GM12878 (cell line): ENCODE measurements around the gene OVCA2. TPM values are rescaled to one million over a fixed set of nuclear protein-coding genes. Genes with fewer than 3 reads are reported as not detected.

Source experiments
- ATAC-seq: fragments of 200-7000 bp; cut with Tn5 transposase; 3 replicates; pipeline ENCODE4 v1.9.1; 2020; ENCODE audit warnings: mild to moderate bottlenecking, moderate library complexity
- BruUV-seq: library from RNA; stranded (reverse); fragments of 400-500 nt; replicated peaks from 2 replicates; lab custom pipeline; 2021; lab: Mats Ljungman, UMichigan
- CTCF ChIA-PET: fragments of 300-600 bp; sonication (Branson Sonifier 250); formaldehyde crosslinking; extraction: SDS; loops from one replicate; lab custom pipeline; 2021; ENCODE audit warnings: inconsistent platforms; lab: Yijun Ruan, JAX
- POLR2A ChIA-PET: fragments of 350-600 bp; formaldehyde crosslinking; extraction: SDS; loops from one replicate; lab custom pipeline; 2021; ENCODE audit warnings: inconsistent platforms; lab: Charles Lee
- RAD21 ChIA-PET: fragments of 300-600 bp; sonication (Branson Sonifier 250); formaldehyde crosslinking; loops from one replicate; lab custom pipeline; 2023; ENCODE audit warnings: antibody characterized with exemption; ENCODE audit not compliant: unreplicated experiment; lab: Charles Lee
- SMC1A ChIA-PET: fragments of 300-600 bp; sonication (Branson Sonifier 250); formaldehyde crosslinking; loops from one replicate; lab custom pipeline; 2023; ENCODE audit not compliant: unreplicated experiment, uncharacterized antibody; lab: Charles Lee
- DNase-seq: peaks from one replicate; pipeline ENCODE4 v3.0.0-alpha.2; 2011; ENCODE audit warnings: low read depth, low spot score
- FAIRE-seq: peaks from 3 replicates; lab custom pipeline; 2011; peaks lifted over from hg19 to GRCh38; lab: Jason Lieb, UNC
- H2AFZ ChIP-seq: 2 replicates; pipeline ENCODE4 v1.6.0; 2011; ENCODE audit warnings: low read depth, low read length, control low read depth; ENCODE audit not compliant: control insufficient read depth
- H3K27ac ChIP-seq: 2 replicates; pipeline ENCODE4 v1.5.1; 2011; ENCODE audit warnings: control low read depth; ENCODE audit not compliant: control insufficient read depth, insufficient read depth
- H3K27me3 ChIP-seq, 2 experiments: replicated peaks in 1 of 2; 2 replicates each; pipeline versions ENCODE4 v1.6.0 to v1.6.1; 2011; ENCODE audit warnings: low read length in 1 of 2; ENCODE audit not compliant: control insufficient read depth in 2 of 2, insufficient read depth in 2 of 2
- H3K36me3 ChIP-seq, 2 experiments: 2 replicates each; pipeline ENCODE4 v1.5.1; 2011; ENCODE audit warnings: low read length in 1 of 2; ENCODE audit not compliant: control insufficient read depth in 2 of 2, insufficient read depth in 2 of 2
- H3K4me1 ChIP-seq: 2 replicates; pipeline ENCODE4 v1.6.1; 2011; ENCODE audit warnings: mild to moderate bottlenecking, low read length, moderate library complexity, mixed read lengths; ENCODE audit not compliant: control insufficient read depth, insufficient read depth
- H3K4me2 ChIP-seq: 2 replicates; pipeline ENCODE4 v1.6.0; 2011; ENCODE audit warnings: control low read depth; ENCODE audit not compliant: control insufficient read depth, insufficient read depth
- H3K4me3 ChIP-seq: fragments of 200-600 bp; sonication (generic); 2 replicates; pipeline ENCODE4 v1.5.1; 2016
- H3K79me2 ChIP-seq: 2 replicates; pipeline ENCODE4 v1.6.0; 2011; ENCODE audit warnings: low read length; ENCODE audit not compliant: control insufficient read depth, insufficient read depth
- H3K9ac ChIP-seq: 2 replicates; pipeline ENCODE4 v1.8.0; 2011; ENCODE audit warnings: low read length, control low read depth, mixed read lengths; ENCODE audit not compliant: control insufficient read depth, insufficient read depth
- H3K9me3 ChIP-seq: replicated peaks from 3 replicates; pipeline ENCODE4 v1.5.1; 2011; ENCODE audit warnings: mild to moderate bottlenecking, low read length; ENCODE audit not compliant: control insufficient read depth, insufficient read depth
- H4K20me1 ChIP-seq: 2 replicates; pipeline ENCODE4 v1.6.0; 2011; ENCODE audit not compliant: control insufficient read depth, insufficient read depth
- CBX3 ChIP-seq: fragments of 200-600 bp; sonication (generic); IDR thresholded peaks from 2 replicates; pipeline ENCODE4 v1.6.1; 2016; ENCODE audit warnings: low read depth, borderline replicate concordance
- CTCF ChIP-seq, 3 experiments: IDR thresholded peaks in 2 of 3; conservative IDR thresholded peaks in 1 of 3; 2 replicates each; pipeline ENCODE4 v1.5.1; 2011; ENCODE audit warnings: low read depth in 3 of 3, low read length in 3 of 3, mild to moderate bottlenecking in 3 of 3, control low read depth in 2 of 3, moderate library complexity in 2 of 3, inconsistent platforms in 1 of 3, mixed read lengths in 1 of 3; ENCODE audit not compliant: control insufficient read depth in 2 of 3, insufficient read depth in 1 of 3; ENCODE audit errors: extremely low read depth in 1 of 3
- EED ChIP-seq: sonication (generic); IDR thresholded peaks from 2 replicates; pipeline ENCODE4 v1.6.1; 2016; ENCODE audit warnings: antibody characterized with exemption, low read depth
- EP300 ChIP-seq, 2 experiments: fragments of 150-350 bp in 1 of 2; IDR thresholded peaks; 2 replicates each; pipeline ENCODE4 v1.6.1; 2011 to 2012; ENCODE audit warnings: low read depth in 2 of 2, low read length in 2 of 2, borderline replicate concordance in 1 of 2, improper control_type of control experiment in 1 of 2, inconsistent platforms in 1 of 2; ENCODE audit not compliant: control insufficient read depth in 1 of 2
- ETV6 ChIP-seq, 2 experiments: fragments of 450-650 bp in 1 of 2; IDR thresholded peaks in 1 of 2; conservative IDR thresholded peaks in 1 of 2; 2 replicates each; pipeline ENCODE4 v1.6.1; 2014; ENCODE audit warnings: antibody characterized with exemption in 1 of 2, borderline replicate concordance in 1 of 2, low read depth in 1 of 2, mild to moderate bottlenecking in 1 of 2, moderate library complexity in 1 of 2
- FOS ChIP-seq: IDR thresholded peaks from 3 replicates; pipeline ENCODE4 v1.6.1; 2011; ENCODE audit warnings: borderline replicate concordance; ENCODE audit not compliant: insufficient read length; ENCODE audit errors: extremely low read depth
- HCFC1 ChIP-seq: fragments of 150-350 bp; IDR thresholded peaks from 2 replicates; pipeline ENCODE4 v1.6.1; 2014; ENCODE audit warnings: low read length
- IKZF1 ChIP-seq: fragments of 450-650 bp; conservative IDR thresholded peaks from 2 replicates; pipeline ENCODE4 v1.6.1; 2017; ENCODE audit warnings: antibody characterized with exemption, mild to moderate bottlenecking
- NFIC ChIP-seq: IDR thresholded peaks from 2 replicates; pipeline ENCODE4 v1.6.1; 2012; ENCODE audit warnings: low read depth, mild to moderate bottlenecking, inconsistent platforms, low read length, moderate library complexity
- NFXL1 ChIP-seq: fragments of 450-650 bp; IDR thresholded peaks from 2 replicates; pipeline ENCODE4 v1.6.1; 2017; ENCODE audit warnings: antibody characterized with exemption, mild to moderate bottlenecking, borderline replicate concordance
- PKNOX1 ChIP-seq: fragments of 450-650 bp; IDR thresholded peaks from 2 replicates; pipeline ENCODE4 v1.6.1; 2016; ENCODE audit warnings: mild to moderate bottlenecking
- POLR2A ChIP-seq: IDR thresholded peaks from 2 replicates; pipeline ENCODE4 v1.6.1; 2011; ENCODE audit warnings: low read depth, mild to moderate bottlenecking, low read length
- POU2F2 ChIP-seq: IDR thresholded peaks from 3 replicates; pipeline ENCODE4 v1.6.1; 2011; ENCODE audit warnings: low read depth, mild to moderate bottlenecking, low read length, borderline replicate concordance
- ZZZ3 ChIP-seq: IDR thresholded peaks from 2 replicates; pipeline ENCODE4 v1.6.1; 2011; ENCODE audit warnings: low read depth; ENCODE audit not compliant: control insufficient read depth, insufficient read length
- WGBS: methylation state at CpG from one replicate; pipeline ENCODE4 v1.1.6; 2016; ENCODE audit warnings: low lambda C conversion rate; ENCODE audit not compliant: insufficient replicate concordance, insufficient coverage; ENCODE audit errors: missing lambda C conversion rate; 5-methylcytosine and 5-hydroxymethylcytosine counted together
- in situ Hi-C: fragments of 300-500 bp; cut with MboI; formaldehyde crosslinking; loops from 9 replicates; pipeline ENCODE4 v1.14.3; 2018; ENCODE audit warnings: mixed read lengths
- intact Hi-C: fragments of 100-400 bp; cut with micrococcal nuclease; formaldehyde crosslinking; loops from one replicate; pipeline ENCODE4 v1.14.2; 2022; ENCODE audit not compliant: unreplicated experiment
- polyA plus RNA-seq, 11 experiments: library from polyadenylated mRNA; depleted of rRNA in 4 of 11; unstranded in 6 of 11; stranded (reverse) in 5 of 11; fragments of >200 nt; fragmentation: Nextera tagmentation in 4 of 11; fragmentation: Illumina TruSeq in 1 of 11; extraction: Ambion mirVana in 4 of 11; extraction: Trizol in 1 of 11; gene quantifications; 1 replicate in 1 of 11; 2 replicates in 10 of 11; pipeline versions ENCODE4 v1.2.1 to v1.2.3, GENCODE V29; 2011 to 2016; ENCODE audit warnings: inconsistent platforms in 2 of 11, missing spikeins in 2 of 11, low read depth in 1 of 11
- total RNA-seq, 4 experiments: library from RNA; depleted of rRNA in 3 of 4; stranded (reverse); fragments of >200 nt in 3 of 4; fragmentation: Illumina TruSeq in 1 of 4; extraction: Trizol in 1 of 4; gene quantifications; 2 replicates each; pipeline versions ENCODE4 v1.2.1 to v1.2.3, GENCODE V29; 2013 to 2021
- TF ChIP-seq, protein P1 (sequence below): IDR thresholded peaks from 2 replicates; pipeline ENCODE4 v1.6.1; 2011; ENCODE audit warnings: low read depth, mild to moderate bottlenecking, low read length, moderate library complexity, borderline replicate concordance; ENCODE audit errors: extremely low read depth
- TF ChIP-seq, protein P2 (sequence below): fragments of 450-650 bp; IDR thresholded peaks from 2 replicates; pipeline ENCODE4 v1.6.1; 2018; ENCODE audit warnings: borderline replicate concordance, mild to moderate bottlenecking; ENCODE audit not compliant: partially characterized antibody

OVCA2 gene
- total and polyA plus RNA-seq, 10 of the 15 experiments (the other 5 are each of a cell fraction or from before 2014, with no cell fraction given): 6.1 to 75.3 (median 40.7) TPM

GRCh38 chr17:2090804-2091534 lies 49.1 kb downstream of the OVCA2 start:
- Histone ChIP-seq H3K27ac (peak overlapping the region; percentile 93), H3K9ac (peak overlapping the region; percentile 68), H4K20me1 (no peaks in the 10 kb centered on the region), H3K4me1 (peaks cover 59% of the 10 kb centered on the region), H3K79me2 (peaks cover 16% of the 10 kb centered on the region), H3K9me3 (no peaks in the 10 kb centered on the region), H2AFZ (no peak overlapping the region), H3K4me2 (peak overlapping the region; percentile 86), H3K27me3 (no peaks in the 10 kb centered on the region), H3K4me3 (peak overlapping the region; percentile 63), H3K36me3 (peaks cover 2 to 4% of the 10 kb centered on the region in 2 experiments; a peak in 2 of 4 replicates)
- intact Hi-C loops (loop anchor here (5.0 kb wide), 1 partner anchor 34 kb away; the partner anchor contains the start of gene HIC1), in situ Hi-C loops (no loop called here)
- no TSS peak for BruUV-seq
- ChIA-PET POLR2A (interaction anchor here (0.8 to 10.8 kb wide), 17 partner anchors 9 to 176 kb away, joined by 3 to 148 read pairs (median 6); partner anchors contain the start of gene HIC1), RAD21 (interaction anchor here (0.9 to 10.4 kb wide), 24 partner anchors 9 to 212 kb away, joined by 3 to 160 read pairs (median 8); partner anchors contain the start of gene HIC1), CTCF (interaction anchor here (0.6 to 11.4 kb wide), 18 partner anchors 9 to 236 kb away, joined by 3 to 126 read pairs (median 6); partner anchors contain the start of gene HIC1), SMC1A (interaction anchor here (0.7 to 7.1 kb wide), 21 partner anchors 12 to 191 kb away, joined by 3 to 107 read pairs (median 19); partner anchors contain the start of gene HIC1)
- DNase-seq: no peak
- 87% methylated on average over 2 of the region's 2 CpGs for WGBS
- no peak for ATAC-seq
- FAIRE-seq: no peak
- TF ChIP-seq EP300 (IDR thresholded peaks at IDR 0.05; ENCODE audit: borderline replicate concordance in 1 of 2, control insufficient read depth in 1 of 2, low read depth in 2 of 2, low read length in 2 of 2): no peak
- no peak for TF ChIP-seq ETV6 (conservative IDR thresholded peaks at IDR 0.05 in 1 of 2, IDR thresholded peaks at IDR 0.05 in 1 of 2; ENCODE audit: borderline replicate concordance in 1 of 2, low read depth in 1 of 2)
- no peak for TF ChIP-seq HCFC1
- TF ChIP-seq POU2F2: no peak
- no peak for TF ChIP-seq NFXL1
- no peak for TF ChIP-seq PKNOX1
- no peak for TF ChIP-seq CBX3
- TF ChIP-seq ZZZ3: no peak
- TF ChIP-seq FOS: no peak
- TF ChIP-seq, protein P1, sequence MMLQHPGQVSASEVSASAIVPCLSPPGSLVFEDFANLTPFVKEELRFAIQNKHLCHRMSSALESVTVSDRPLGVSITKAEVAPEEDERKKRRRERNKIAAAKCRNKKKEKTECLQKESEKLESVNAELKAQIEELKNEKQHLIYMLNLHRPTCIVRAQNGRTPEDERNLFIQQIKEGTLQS: no peak
- TF ChIP-seq NFIC: no peak
- TF ChIP-seq IKZF1: peak; percentile 54
- TF ChIP-seq POLR2A: peak; percentile 60; the same call in 1 of the 2 replicates
- peak; percentile 87 for TF ChIP-seq EED
- TF ChIP-seq, protein P2, sequence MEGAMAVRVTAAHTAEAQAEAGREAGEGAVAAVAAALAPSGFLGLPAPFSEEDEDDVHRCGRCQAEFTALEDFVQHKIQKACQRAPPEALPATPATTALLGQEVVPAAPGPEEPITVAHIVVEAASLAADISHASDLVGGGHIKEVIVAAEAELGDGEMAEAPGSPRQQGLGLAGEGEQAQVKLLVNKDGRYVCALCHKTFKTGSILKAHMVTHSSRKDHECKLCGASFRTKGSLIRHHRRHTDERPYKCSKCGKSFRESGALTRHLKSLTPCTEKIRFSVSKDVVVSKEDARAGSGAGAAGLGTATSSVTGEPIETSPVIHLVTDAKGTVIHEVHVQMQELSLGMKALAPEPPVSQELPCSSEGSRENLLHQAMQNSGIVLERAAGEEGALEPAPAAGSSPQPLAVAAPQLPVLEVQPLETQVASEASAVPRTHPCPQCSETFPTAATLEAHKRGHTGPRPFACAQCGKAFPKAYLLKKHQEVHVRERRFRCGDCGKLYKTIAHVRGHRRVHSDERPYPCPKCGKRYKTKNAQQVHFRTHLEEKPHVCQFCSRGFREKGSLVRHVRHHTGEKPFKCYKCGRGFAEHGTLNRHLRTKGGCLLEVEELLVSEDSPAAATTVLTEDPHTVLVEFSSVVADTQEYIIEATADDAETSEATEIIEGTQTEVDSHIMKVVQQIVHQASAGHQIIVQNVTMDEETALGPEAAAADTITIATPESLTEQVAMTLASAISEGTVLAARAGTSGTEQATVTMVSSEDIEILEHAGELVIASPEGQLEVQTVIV: no peak
- TF ChIP-seq CTCF (IDR thresholded peaks at IDR 0.05 in 2 of 3, conservative IDR thresholded peaks at IDR 0.05 in 1 of 3; ENCODE audit: control insufficient read depth in 2 of 3, extremely low read depth in 1 of 3, insufficient read depth in 1 of 3, low read depth in 3 of 3, low read length in 3 of 3): no peak
